PFSK-1 (cell line): ENCODE data around the gene HDAC7.

Experiments used
- FOXP2 ChIP-seq: optimal IDR thresholded peaks from 2 replicates; pipeline ENCODE3; 2011; ENCODE audit warnings: borderline replicate concordance, control low read depth, inconsistent platforms; ENCODE audit not compliant: insufficient read depth; ENCODE audit errors: extremely low read length, extremely low read depth
- POLR2AphosphoS5 ChIP-seq: IDR thresholded peaks from 2 replicates; pipeline ENCODE4 v1.6.1; 2012; ENCODE audit warnings: low read depth, mild to moderate bottlenecking, control low read depth, low read length, moderate library complexity
- REST ChIP-seq, 2 experiments: IDR thresholded peaks; 2 replicates each; pipeline versions ENCODE4 v1.6.1 to v1.8.0; 2011 to 2012; ENCODE audit warnings: low read depth in 2 of 2, low read length in 2 of 2, control low read depth in 1 of 2, inconsistent platforms in 1 of 2, mild to moderate bottlenecking in 1 of 2, moderate library complexity in 1 of 2; ENCODE audit not compliant: insufficient read depth in 1 of 2
- SIN3A ChIP-seq: IDR thresholded peaks from 2 replicates; pipeline ENCODE4 v1.6.1; 2012; ENCODE audit warnings: mild to moderate bottlenecking, low read length, moderate library complexity, borderline replicate concordance; ENCODE audit not compliant: insufficient read depth
- TAF1 ChIP-seq: IDR thresholded peaks from 2 replicates; pipeline ENCODE4 v1.6.1; 2012; ENCODE audit warnings: low read length, control low read depth, borderline replicate concordance; ENCODE audit not compliant: insufficient read depth

The HDAC7 gene

GRCh38 chr12:47850153-47851084 lies 30.7 kb upstream of the HDAC7 start:
- TF ChIP-seq REST (IDR thresholded peaks at IDR 0.05; ENCODE audit: insufficient read depth in 1 of 2, low read depth in 2 of 2, low read length in 2 of 2) (no peak), FOXP2 (no peak), SIN3A (no peak), TAF1 (no peak), POLR2AphosphoS5 (no peak)

GRCh38 chr12:47849261-47849660 lies 29.6 kb upstream of the HDAC7 start:
- TF ChIP-seq TAF1: no peak
- no peak for TF ChIP-seq FOXP2
- TF ChIP-seq REST (IDR thresholded peaks at IDR 0.05; ENCODE audit: insufficient read depth in 1 of 2, low read depth in 2 of 2, low read length in 2 of 2): no peak
- no peak for TF ChIP-seq SIN3A
- TF ChIP-seq POLR2AphosphoS5: no peak

GRCh38 chr12:47848853-47849252 lies 29.1 kb upstream of the HDAC7 start:
- TF ChIP-seq TAF1 (no peak), FOXP2 (no peak), SIN3A (no peak), POLR2AphosphoS5 (no peak), REST (IDR thresholded peaks at IDR 0.05; ENCODE audit: insufficient read depth in 1 of 2, low read depth in 2 of 2, low read length in 2 of 2) (no peak)

GRCh38 chr12:47846294-47846996 lies 26.7 kb upstream of the HDAC7 start:
- TF ChIP-seq FOXP2 (no peak), POLR2AphosphoS5 (no peak), TAF1 (no peak), SIN3A (no peak), REST (IDR thresholded peaks at IDR 0.05; ENCODE audit: insufficient read depth in 1 of 2, low read depth in 2 of 2, low read length in 2 of 2) (no peak)
